ENCODE results near the gene CCDC148.

DNA sequence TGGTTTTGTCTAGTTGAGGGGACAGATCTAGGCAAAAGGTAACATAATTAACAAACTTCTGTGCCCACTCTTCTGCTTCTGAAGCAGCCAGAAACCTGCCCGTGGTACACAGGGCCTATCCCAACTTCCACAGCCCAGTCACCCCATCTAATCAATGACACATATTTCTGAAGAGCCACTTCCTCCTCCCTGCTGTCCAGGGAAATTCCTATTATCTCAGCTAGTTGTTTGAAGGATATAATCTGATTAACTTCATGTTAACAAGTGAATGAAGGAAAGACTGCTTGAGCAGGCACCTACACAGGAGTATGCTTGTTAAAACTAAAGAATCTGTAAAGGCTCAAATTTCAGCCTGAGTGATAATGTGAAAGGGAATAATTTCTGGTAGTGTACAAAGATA is 61.4 kb downstream of the CCDC148 start:
- no peak for TF ChIP-seq POLR2A (IDR thresholded peaks at IDR 0.05; ENCODE audit: low read length)
- no peak for TF ChIP-seq GATA1 (IDR thresholded peaks at IDR 0.05; ENCODE audit: low read depth, low read length)

Data from erythroblast (primary cell).